GM12874 (cell line): ENCODE measurements around the gene ILDR1.

Source experiments
- CTCF ChIP-seq: IDR thresholded peaks from 2 replicates; pipeline ENCODE4 v1.5.1; 2011; ENCODE audit warnings: low read depth, mild to moderate bottlenecking, control low read depth, low read length, moderate library complexity; ENCODE audit not compliant: insufficient read depth

ILDR1 gene

DNA sequence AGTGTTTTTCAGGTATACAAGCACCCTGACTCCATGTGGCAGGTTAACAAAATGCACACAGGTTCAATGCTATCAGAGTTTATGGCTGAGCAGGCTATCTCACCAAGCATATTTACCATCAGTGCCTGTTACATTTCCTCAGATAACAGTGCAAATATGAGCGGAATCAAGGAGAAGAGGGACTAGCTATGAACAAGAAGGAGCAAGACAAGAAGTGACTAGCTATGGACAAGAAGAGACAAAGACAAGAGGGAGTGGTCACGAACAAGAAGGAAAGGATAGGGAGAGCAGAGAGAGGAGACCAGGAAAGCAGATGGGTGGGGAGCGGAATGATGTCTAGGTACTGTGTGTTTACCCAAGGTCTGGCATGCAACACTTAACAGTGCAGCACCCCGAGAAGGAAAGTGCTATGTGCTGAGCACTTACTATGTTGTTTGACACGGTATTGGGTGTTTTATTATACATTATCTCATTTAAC lies 8.6 kb downstream of the ILDR1 start:
- no peak for TF ChIP-seq CTCF

DNA sequence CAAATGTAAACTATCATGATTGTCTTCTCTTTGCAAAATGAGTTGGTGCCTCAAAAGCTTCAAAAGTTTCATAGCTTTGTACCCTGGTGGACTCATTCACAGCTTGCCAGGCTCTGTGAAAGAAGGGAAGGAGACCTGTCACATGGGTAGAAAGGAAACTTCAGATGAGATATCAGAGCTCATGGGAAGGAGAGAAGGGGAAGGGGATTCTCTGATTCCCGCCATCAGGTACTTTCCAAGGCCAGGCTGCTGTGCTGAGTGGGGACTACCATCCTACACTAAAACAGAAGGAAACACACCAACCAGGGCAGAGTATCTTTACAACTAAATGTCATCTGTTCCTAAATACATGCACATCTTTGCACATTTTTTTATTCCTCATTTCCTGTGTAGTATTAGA lies 9.2 kb downstream of the ILDR1 start:
- TF ChIP-seq CTCF: no peak

DNA sequence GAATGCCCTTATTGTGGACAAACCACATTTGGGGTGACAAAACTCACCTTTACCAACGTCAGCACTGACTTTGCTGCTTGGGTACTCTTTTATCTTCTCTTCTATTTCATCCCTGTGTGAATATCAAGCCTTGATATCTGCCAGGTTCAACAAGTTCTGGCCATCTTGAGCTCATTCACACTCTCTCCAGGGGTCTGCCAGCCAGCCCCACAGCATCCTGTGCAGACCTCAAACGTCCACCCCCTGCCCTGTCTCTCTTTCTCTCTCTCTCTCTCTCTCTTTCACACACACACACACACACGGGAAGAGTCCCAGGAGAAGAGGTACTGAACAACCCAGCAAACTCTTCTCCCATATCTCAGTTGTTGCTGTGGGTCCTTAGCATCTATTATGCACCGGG lies 10.7 kb downstream of the ILDR1 start:
- no peak for TF ChIP-seq CTCF

DNA sequence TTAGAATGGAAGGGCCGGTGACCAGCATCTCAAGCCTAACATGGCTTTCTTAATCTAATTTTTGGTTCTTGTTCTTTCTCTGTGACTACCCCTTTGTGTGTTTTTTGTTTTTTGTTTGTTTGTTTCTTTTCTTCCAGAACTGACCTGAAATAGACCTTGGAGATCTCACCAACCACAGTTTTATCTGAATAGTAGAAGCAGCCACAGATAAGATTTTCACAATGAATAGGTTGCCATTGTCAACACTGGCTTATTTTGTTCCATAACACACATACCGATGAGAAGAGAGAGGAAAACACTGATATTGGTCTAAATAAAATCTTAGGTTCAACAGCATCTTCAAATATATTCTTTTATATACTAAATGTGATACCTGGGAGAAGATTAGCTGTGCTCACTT lies 11.5 kb downstream of the ILDR1 start:
- TF ChIP-seq CTCF: no peak

DNA sequence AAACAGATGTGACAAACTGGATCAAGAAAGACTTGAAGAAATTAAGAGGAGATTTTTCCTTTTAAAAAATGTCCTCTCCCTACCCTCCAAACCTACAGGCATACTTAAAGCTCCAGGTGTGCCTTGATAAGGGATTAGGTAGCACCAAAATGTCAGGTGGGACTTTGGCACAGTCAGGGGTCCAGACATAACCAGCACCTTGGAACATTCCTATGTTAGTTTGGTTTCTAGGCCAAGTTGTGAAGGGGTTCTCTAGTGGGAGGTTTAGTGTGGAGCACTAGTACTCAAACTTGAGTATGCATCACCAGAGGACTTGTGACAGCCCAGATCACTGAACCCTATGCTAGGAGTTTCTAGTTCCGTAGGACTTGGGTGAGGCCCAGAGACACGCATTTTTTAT lies 13.9 kb downstream of the ILDR1 start:
- TF ChIP-seq CTCF: no peak

GRCh38 chr3:122006267-122006666 lies 15.8 kb downstream of the ILDR1 start:
- TF ChIP-seq CTCF: no peak

GRCh38 chr3:122004991-122005565 lies 17.0 kb downstream of the ILDR1 start:
- no peak for TF ChIP-seq CTCF
